GM21723 (cell line): ENCODE measurements around the gene MYO5B.
"Not testable (repeated sequence)": the region's sequence is repeated elsewhere in the genome, so short reads cannot be mapped to it uniquely, and the experiment has no call there.

Experiments used
- ATAC-seq: cut with Tn5 transposase; IDR thresholded peaks from one replicate; pipeline ENCODE4 v1.9.1; 2021; ENCODE audit warnings: mild to moderate bottlenecking, moderate library complexity; ENCODE audit not compliant: unreplicated experiment

Gene MYO5B

GRCh38 chr18:50107468-50107977, 87.4 kb downstream of the MYO5B start:
- ATAC-seq: no peak

- ATAC-seq: no peak
These were observed 89.9 kb downstream of the MYO5B start for GRCh38 chr18:50105027-50105426.

GRCh38 chr18:50104421-50104820, 90.5 kb downstream of the MYO5B start:
- no peak for ATAC-seq

GRCh38 chr18:50099725-50100407, 95.1 kb downstream of the MYO5B start:
- ATAC-seq: peak; percentile 80

- ATAC-seq: no peak
These were observed 97.2 kb downstream of the MYO5B start for GRCh38 chr18:50097702-50098101.

GRCh38 chr18:50096766-50097435, 98.0 kb downstream of the MYO5B start:
- ATAC-seq: no peak

- not testable (repeated sequence) for ATAC-seq
These were observed 100.2 kb downstream of the MYO5B start for GRCh38 chr18:50094786-50095185.

GRCh38 chr18:50094221-50094773, 100.7 kb downstream of the MYO5B start:
- ATAC-seq: no peak

- ATAC-seq: no peak
These were observed 101.4 kb downstream of the MYO5B start for GRCh38 chr18:50093366-50094064.

GRCh38 chr18:50092245-50092805, 102.6 kb downstream of the MYO5B start:
- ATAC-seq: no peak

GRCh38 chr18:50091509-50092244, 103.3 kb downstream of the MYO5B start:
- ATAC-seq: no peak

- no peak for ATAC-seq
These were observed 104.3 kb downstream of the MYO5B start for GRCh38 chr18:50090370-50091312.

GRCh38 chr18:50089702-50090101, 105.2 kb downstream of the MYO5B start:
- no peak for ATAC-seq

GRCh38 chr18:50083708-50084107, 111.2 kb downstream of the MYO5B start:
- ATAC-seq: no peak

GRCh38 chr18:50080932-50081560, 113.9 kb downstream of the MYO5B start:
- ATAC-seq: no peak

- no peak for ATAC-seq
These were observed 114.6 kb downstream of the MYO5B start for GRCh38 chr18:50080316-50080715.

- no peak for ATAC-seq
These were observed 115.2 kb downstream of the MYO5B start for GRCh38 chr18:50079571-50080295.

GRCh38 chr18:50076277-50076676, 118.7 kb downstream of the MYO5B start:
- no peak for ATAC-seq
